GM20000 (cell line): ENCODE data around the gene LCN12.

Experiments used
- DNase-seq: peaks from one replicate; pipeline ENCODE4 v3.0.0; 2012; ENCODE audit warnings: low spot score
- CTCF ChIP-seq: IDR thresholded peaks from 2 replicates; pipeline ENCODE4 v1.5.1; 2012; ENCODE audit warnings: mild to moderate bottlenecking, control low read depth; ENCODE audit errors: extremely low read depth, missing control alignments

LCN12 gene

GRCh38 chr9:136965771-136966484 lies 13.9 kb downstream of the LCN12 start:
- no peak for TF ChIP-seq CTCF

GRCh38 chr9:136968333-136969127 lies 16.5 kb downstream of the LCN12 start:
- DNase-seq = no peak
- no peak for TF ChIP-seq CTCF

More at GRCh38 chr9:136965771-136966484, 13.9 kb downstream of the LCN12 start:
- no peak for DNase-seq

GRCh38 chr9:136969150-136969549 lies 17.1 kb downstream of the LCN12 start:
- DNase-seq = no peak
- no peak for TF ChIP-seq CTCF

- no peak for TF ChIP-seq CTCF
- no peak for DNase-seq
Measured at GRCh38 chr9:136969774-136970173, 17.7 kb downstream of the LCN12 start.

- DNase-seq = no peak
- TF ChIP-seq CTCF = no peak
Measured at GRCh38 chr9:136970361-136970760, 18.3 kb downstream of the LCN12 start.

- DNase-seq = no peak
- TF ChIP-seq CTCF = no peak
Measured at GRCh38 chr9:136971746-136972145, 19.7 kb downstream of the LCN12 start.

GRCh38 chr9:136972335-136972734 lies 20.3 kb downstream of the LCN12 start:
- no peak for TF ChIP-seq CTCF
- DNase-seq = no peak
